Measurements from ENCODE around the gene HOTAIR. TPM values are rescaled to one million over a fixed set of nuclear protein-coding genes. Genes with fewer than 3 reads are reported as not detected.

HOTAIR gene
- total RNA-seq, 1 experiment from 2014 or later = 3.5 TPM

DNA sequence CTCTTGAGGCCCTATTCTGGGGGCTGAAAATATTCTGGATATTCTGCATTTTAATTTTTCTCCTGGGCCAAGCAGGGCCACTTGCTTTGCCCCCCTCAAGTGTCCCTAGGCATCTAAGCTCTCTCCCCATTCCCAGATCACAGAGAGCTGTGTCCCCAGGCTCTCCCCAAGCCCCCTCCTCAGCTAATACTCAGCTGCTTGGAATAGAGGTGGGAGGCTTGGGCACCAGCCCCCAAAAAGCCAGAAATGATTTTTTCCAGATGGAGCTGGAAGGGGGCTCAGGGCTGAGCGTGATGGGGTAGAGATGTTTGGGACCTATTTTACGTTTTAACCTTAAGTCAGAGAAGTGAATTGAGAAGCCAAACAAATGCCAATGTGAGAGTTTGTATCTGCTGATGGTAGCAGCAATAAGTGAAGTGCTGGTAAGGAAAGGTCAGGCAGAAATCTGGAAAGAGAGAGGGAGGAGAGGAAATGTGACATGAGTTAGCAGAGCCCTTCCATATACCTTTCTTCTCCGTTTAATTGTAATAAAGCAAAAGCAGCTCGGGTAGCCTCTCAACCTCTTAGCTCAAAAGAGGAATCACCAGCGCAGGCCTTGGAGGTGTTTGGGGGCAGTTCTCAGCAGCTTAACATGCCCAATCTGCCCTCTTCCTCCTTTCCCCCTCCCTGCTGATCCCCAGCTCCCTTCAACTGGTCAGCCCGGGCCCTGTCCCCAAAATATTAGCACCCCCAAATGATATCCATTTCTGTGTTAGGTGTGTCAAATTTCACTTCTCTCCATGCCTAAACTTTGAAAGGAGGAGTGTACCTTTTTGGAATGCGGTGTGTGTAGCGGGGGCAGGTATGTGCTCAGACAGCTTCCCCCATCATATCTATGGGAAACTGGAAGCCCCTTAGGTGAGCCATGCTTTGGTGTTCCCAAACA lies 48.5 kb upstream of the HOTAIR start:
- H3K9me3 ChIP-seq (ENCODE audit: low read length) = no peaks in the 10 kb centered on the region
- TF ChIP-seq, protein P1, sequence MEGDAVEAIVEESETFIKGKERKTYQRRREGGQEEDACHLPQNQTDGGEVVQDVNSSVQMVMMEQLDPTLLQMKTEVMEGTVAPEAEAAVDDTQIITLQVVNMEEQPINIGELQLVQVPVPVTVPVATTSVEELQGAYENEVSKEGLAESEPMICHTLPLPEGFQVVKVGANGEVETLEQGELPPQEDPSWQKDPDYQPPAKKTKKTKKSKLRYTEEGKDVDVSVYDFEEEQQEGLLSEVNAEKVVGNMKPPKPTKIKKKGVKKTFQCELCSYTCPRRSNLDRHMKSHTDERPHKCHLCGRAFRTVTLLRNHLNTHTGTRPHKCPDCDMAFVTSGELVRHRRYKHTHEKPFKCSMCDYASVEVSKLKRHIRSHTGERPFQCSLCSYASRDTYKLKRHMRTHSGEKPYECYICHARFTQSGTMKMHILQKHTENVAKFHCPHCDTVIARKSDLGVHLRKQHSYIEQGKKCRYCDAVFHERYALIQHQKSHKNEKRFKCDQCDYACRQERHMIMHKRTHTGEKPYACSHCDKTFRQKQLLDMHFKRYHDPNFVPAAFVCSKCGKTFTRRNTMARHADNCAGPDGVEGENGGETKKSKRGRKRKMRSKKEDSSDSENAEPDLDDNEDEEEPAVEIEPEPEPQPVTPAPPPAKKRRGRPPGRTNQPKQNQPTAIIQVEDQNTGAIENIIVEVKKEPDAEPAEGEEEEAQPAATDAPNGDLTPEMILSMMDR (conservative IDR thresholded peaks at IDR 0.05; ENCODE audit: low read depth, low read length) = no peak
- TF ChIP-seq EZH2phosphoT487 (IDR thresholded peaks at IDR 0.05; ENCODE audit: borderline replicate concordance, low read length) (no peak), EZH2 (IDR thresholded peaks at IDR 0.05; ENCODE audit: low read length, unreplicated experiment) (no peak)
- H2AFZ ChIP-seq (ENCODE audit: low read length) = no peak overlapping the region
- H3F3A ChIP-seq (ENCODE audit: low read length, unreplicated experiment) = no peaks in the 10 kb centered on the region
- no peaks in the 10 kb centered on the region for H3K9me2 ChIP-seq (replicated peaks; ENCODE audit: low read length)
- H3K27ac ChIP-seq (ENCODE audit: low read length) = no peak overlapping the region
- H3K4me2 ChIP-seq (ENCODE audit: low read length) = no peak overlapping the region
- H4K20me1 ChIP-seq (ENCODE audit: low read length) = no peaks in the 10 kb centered on the region
- H3K36me3 ChIP-seq (ENCODE audit: low read depth, low read length) = no peaks in the 10 kb centered on the region
- H3K79me2 ChIP-seq (ENCODE audit: low read length) = peaks cover 80% of the 10 kb centered on the region
- H3K4me1 ChIP-seq (ENCODE audit: insufficient read depth, low read length) = peaks cover 9% of the 10 kb centered on the region; the same call in 1 of the 2 replicates
- ATAC-seq (no peak), DNase-seq (no peak)
- H3K27me3 ChIP-seq (ENCODE audit: low read length) = no peaks in the 10 kb centered on the region
- POLR2A ChIA-PET (ENCODE audit: unreplicated experiment) = no interaction called here
- intact Hi-C loops (cut with micrococcal nuclease) = no loop called here
- BruUV-seq (replicated peaks) = no TSS peak
- no peak overlapping the region for H3K9ac ChIP-seq (ENCODE audit: low read length)
- no peak overlapping the region for H3K4me3 ChIP-seq (ENCODE audit: low read length)
- CTCF ChIA-PET = no interaction called here

GRCh38 chr12:54021432-54022013 lies 46.8 kb upstream of the HOTAIR start:
- TF ChIP-seq EZH2phosphoT487 (IDR thresholded peaks at IDR 0.05; ENCODE audit: borderline replicate concordance, low read length) = no peak
- TF ChIP-seq, protein P1 (conservative IDR thresholded peaks at IDR 0.05; ENCODE audit: low read depth, low read length) = peak; percentile 25; the same call in 1 of the 2 replicates
- TF ChIP-seq EZH2 (IDR thresholded peaks at IDR 0.05; ENCODE audit: low read length, unreplicated experiment) = no peak
- DNase-seq = no peak
- peaks cover 7% of the 10 kb centered on the region; the same call in 1 of the 2 replicates for H3K4me1 ChIP-seq (ENCODE audit: insufficient read depth, low read length)

More at GRCh38 chr12:54021432-54022013, 46.8 kb upstream of the HOTAIR start:
- H3K9ac ChIP-seq (ENCODE audit: low read length) = no peak overlapping the region
- H3K4me3 ChIP-seq (ENCODE audit: low read length) = no peak overlapping the region
- H3K79me2 ChIP-seq (ENCODE audit: low read length) = peaks cover 84% of the 10 kb centered on the region
- H3K9me3 ChIP-seq (ENCODE audit: low read length) = no peaks in the 10 kb centered on the region
- no peaks in the 10 kb centered on the region for H3K36me3 ChIP-seq (ENCODE audit: low read depth, low read length)
- no TSS peak for BruUV-seq (replicated peaks)
- no peak overlapping the region for H2AFZ ChIP-seq (ENCODE audit: low read length)
- no peaks in the 10 kb centered on the region for H4K20me1 ChIP-seq (ENCODE audit: low read length)
- H3K9me2 ChIP-seq (replicated peaks; ENCODE audit: low read length) = no peaks in the 10 kb centered on the region
- H3K27me3 ChIP-seq (ENCODE audit: low read length) = no peaks in the 10 kb centered on the region
- intact Hi-C loops (cut with micrococcal nuclease) = no loop called here
- H3F3A ChIP-seq (ENCODE audit: low read length, unreplicated experiment) = no peaks in the 10 kb centered on the region
- no peak for ATAC-seq
- POLR2A ChIA-PET (ENCODE audit: unreplicated experiment) = no interaction called here
- CTCF ChIA-PET = no interaction called here
- no peak overlapping the region for H3K4me2 ChIP-seq (ENCODE audit: low read length)
- H3K27ac ChIP-seq (ENCODE audit: low read length) = no peak overlapping the region

All from PC-3 (cell line).